ENCODE results near the gene ADGRB3.

ADGRB3 gene

DNA sequence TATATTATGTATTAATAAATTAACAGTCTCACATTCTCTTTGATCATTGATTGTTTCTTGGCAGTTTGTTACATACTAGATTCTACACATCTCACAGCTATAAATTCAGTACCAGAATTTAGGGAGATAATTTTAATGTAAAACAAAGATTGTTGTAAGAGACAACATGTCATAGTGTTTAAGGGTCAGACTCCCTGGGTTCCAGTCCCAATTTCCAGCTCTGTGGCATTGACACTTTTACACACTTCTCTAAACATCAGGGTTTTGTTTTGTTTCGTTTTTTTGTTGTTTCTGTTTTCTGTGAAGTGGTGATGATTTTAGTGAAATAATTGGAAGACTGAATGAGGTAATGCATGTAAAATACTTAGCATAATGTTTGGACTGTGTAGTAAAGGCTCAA is 19.9 kb downstream of the ADGRB3 start:
- Histone ChIP-seq H3K4me3 (ENCODE audit: low read length) (no peak overlapping the region), H3K4me1 (ENCODE audit: low read length) (no peaks in the 10 kb centered on the region), H3K79me2 (ENCODE audit: low read length) (no peaks in the 10 kb centered on the region), H2AFZ (ENCODE audit: low read length) (no peak overlapping the region), H3K9me2 (replicated peaks; ENCODE audit: insufficient read depth, low read length) (no peaks in the 10 kb centered on the region), H3K9me3 (replicated peaks; ENCODE audit: insufficient read depth, low read length) (no peaks in the 10 kb centered on the region), H3K36me3 (replicated peaks; ENCODE audit: insufficient read depth, low read length) (no peaks in the 10 kb centered on the region), H3K27ac (ENCODE audit: low read length) (no peak overlapping the region), H3K27me3 (replicated peaks; ENCODE audit: insufficient read depth, low read length) (no peaks in the 10 kb centered on the region), H4K20me1 (ENCODE audit: insufficient read depth, low read length) (no peaks in the 10 kb centered on the region), H3F3A (ENCODE audit: insufficient read depth, low read length) (no peaks in the 10 kb centered on the region), H3K9ac (ENCODE audit: low read length) (no peak overlapping the region), H3K4me2 (ENCODE audit: low read depth, low read length) (no peak overlapping the region)
- no peak for DNase-seq
- TF ChIP-seq EZH2 (optimal IDR thresholded peaks at IDR 0.05; ENCODE audit: low read depth, low read length) (no peak), EZH2phosphoT487 (IDR thresholded peaks at IDR 0.05; ENCODE audit: low read length) (no peak)
- TF ChIP-seq, protein P1, sequence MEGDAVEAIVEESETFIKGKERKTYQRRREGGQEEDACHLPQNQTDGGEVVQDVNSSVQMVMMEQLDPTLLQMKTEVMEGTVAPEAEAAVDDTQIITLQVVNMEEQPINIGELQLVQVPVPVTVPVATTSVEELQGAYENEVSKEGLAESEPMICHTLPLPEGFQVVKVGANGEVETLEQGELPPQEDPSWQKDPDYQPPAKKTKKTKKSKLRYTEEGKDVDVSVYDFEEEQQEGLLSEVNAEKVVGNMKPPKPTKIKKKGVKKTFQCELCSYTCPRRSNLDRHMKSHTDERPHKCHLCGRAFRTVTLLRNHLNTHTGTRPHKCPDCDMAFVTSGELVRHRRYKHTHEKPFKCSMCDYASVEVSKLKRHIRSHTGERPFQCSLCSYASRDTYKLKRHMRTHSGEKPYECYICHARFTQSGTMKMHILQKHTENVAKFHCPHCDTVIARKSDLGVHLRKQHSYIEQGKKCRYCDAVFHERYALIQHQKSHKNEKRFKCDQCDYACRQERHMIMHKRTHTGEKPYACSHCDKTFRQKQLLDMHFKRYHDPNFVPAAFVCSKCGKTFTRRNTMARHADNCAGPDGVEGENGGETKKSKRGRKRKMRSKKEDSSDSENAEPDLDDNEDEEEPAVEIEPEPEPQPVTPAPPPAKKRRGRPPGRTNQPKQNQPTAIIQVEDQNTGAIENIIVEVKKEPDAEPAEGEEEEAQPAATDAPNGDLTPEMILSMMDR (IDR thresholded peaks at IDR 0.05; ENCODE audit: low read length), result no peak

DNA sequence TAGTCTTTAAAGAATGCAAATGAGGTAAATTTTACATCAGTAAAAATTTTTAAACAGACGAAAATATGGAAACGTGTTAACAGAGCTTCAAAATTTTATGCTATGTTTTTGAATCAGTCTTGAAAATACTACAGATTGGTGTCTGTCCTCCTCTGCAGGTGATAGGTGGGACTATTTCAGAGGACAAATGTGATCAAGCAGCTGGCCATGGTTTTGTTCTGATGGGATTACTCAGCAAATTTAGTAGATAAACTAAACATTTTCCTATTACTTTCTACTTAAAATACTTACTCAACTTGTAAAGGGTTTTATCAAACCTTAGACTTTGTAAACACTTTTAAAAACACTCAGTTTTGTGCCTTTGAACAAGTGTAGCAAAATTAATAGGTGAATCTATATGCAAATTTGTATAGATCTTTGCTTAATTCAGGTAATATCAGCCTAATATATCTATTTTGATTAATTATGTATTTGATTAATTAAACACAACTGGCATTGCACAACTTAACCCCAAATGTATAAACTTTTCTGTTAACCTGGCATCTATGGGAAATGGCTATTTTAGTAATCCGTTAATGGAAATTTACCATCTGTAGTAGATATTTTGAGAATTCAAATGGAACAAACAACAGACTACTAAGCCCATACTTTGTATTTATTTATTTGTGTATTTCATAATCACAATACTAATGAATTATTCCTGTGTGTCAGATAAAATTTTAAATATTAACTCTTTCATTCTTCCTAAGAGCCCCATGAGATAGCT is 22.5 kb downstream of the ADGRB3 start:
- H3K36me3 ChIP-seq (replicated peaks; ENCODE audit: insufficient read depth, low read length), result no peaks in the 10 kb centered on the region
- H3K9me3 ChIP-seq (replicated peaks; ENCODE audit: insufficient read depth, low read length), result no peaks in the 10 kb centered on the region
- no peaks in the 10 kb centered on the region for H3F3A ChIP-seq (ENCODE audit: insufficient read depth, low read length)
- TF ChIP-seq, protein P1 (IDR thresholded peaks at IDR 0.05; ENCODE audit: low read length), result peak; percentile 8; the same call in 1 of the 2 replicates
- no peak for TF ChIP-seq EZH2phosphoT487 (IDR thresholded peaks at IDR 0.05; ENCODE audit: low read length)
- no peak overlapping the region for H3K27ac ChIP-seq (ENCODE audit: low read length)
- H4K20me1 ChIP-seq (ENCODE audit: insufficient read depth, low read length), result no peaks in the 10 kb centered on the region
- H3K9me2 ChIP-seq (replicated peaks; ENCODE audit: insufficient read depth, low read length), result no peaks in the 10 kb centered on the region
- no peak overlapping the region for H3K9ac ChIP-seq (ENCODE audit: low read length)
- no peaks in the 10 kb centered on the region for H3K4me1 ChIP-seq (ENCODE audit: low read length)
- H3K79me2 ChIP-seq (ENCODE audit: low read length), result no peaks in the 10 kb centered on the region
- no peak overlapping the region for H2AFZ ChIP-seq (ENCODE audit: low read length)
- DNase-seq, result no peak
- no peak overlapping the region for H3K4me3 ChIP-seq (ENCODE audit: low read length)
- H3K4me2 ChIP-seq (ENCODE audit: low read depth, low read length), result no peak overlapping the region
- no peaks in the 10 kb centered on the region for H3K27me3 ChIP-seq (replicated peaks; ENCODE audit: insufficient read depth, low read length)

GRCh38 chr6:68658338-68658737 is 23.3 kb downstream of the ADGRB3 start:
- Histone ChIP-seq H3K27me3 (replicated peaks; ENCODE audit: insufficient read depth, low read length) (no peaks in the 10 kb centered on the region), H3K4me3 (ENCODE audit: low read length) (no peak overlapping the region), H3K4me1 (ENCODE audit: low read length) (no peaks in the 10 kb centered on the region), H3K9ac (ENCODE audit: low read length) (no peak overlapping the region), H3K9me2 (replicated peaks; ENCODE audit: insufficient read depth, low read length) (no peaks in the 10 kb centered on the region), H3F3A (ENCODE audit: insufficient read depth, low read length) (no peaks in the 10 kb centered on the region), H2AFZ (ENCODE audit: low read length) (no peak overlapping the region), H4K20me1 (ENCODE audit: insufficient read depth, low read length) (no peaks in the 10 kb centered on the region), H3K36me3 (replicated peaks; ENCODE audit: insufficient read depth, low read length) (no peaks in the 10 kb centered on the region), H3K27ac (ENCODE audit: low read length) (no peak overlapping the region), H3K79me2 (ENCODE audit: low read length) (no peaks in the 10 kb centered on the region), H3K9me3 (replicated peaks; ENCODE audit: insufficient read depth, low read length) (no peaks in the 10 kb centered on the region), H3K4me2 (ENCODE audit: low read depth, low read length) (no peak overlapping the region)
- no peak for DNase-seq
- TF ChIP-seq, protein P1 (IDR thresholded peaks at IDR 0.05; ENCODE audit: low read length), result no peak
- TF ChIP-seq EZH2phosphoT487 (IDR thresholded peaks at IDR 0.05; ENCODE audit: low read length) (no peak), EZH2 (optimal IDR thresholded peaks at IDR 0.05; ENCODE audit: low read depth, low read length) (no peak)
